ENCODE data around the gene ADCY4. TPM values are rescaled to one million over a fixed set of nuclear protein-coding genes. Genes with fewer than 3 reads are reported as not detected.

Gene ADCY4
- total and polyA plus RNA-seq, 2 donors (not counting 3 experiments of a cell fraction or from before 2014, with no cell fraction given) = 81.6 to 84.0 TPM

GRCh38 chr14:24351517-24351916, 16.6 kb upstream of the ADCY4 start:
- BruUV-seq (replicated peaks) = no TSS peak
- FAIRE-seq (no peak), DNase-seq (ENCODE audit: low read depth, low spot score) (peak; percentile 18)
- Histone ChIP-seq H3K9ac (replicated peaks; ENCODE audit: extremely low read depth, insufficient read depth, low read length) (no peak overlapping the region), H3K36me3 (ENCODE audit: control insufficient read depth in 2 of 2, extremely low read depth in 1 of 2, insufficient read depth in 2 of 2, low read length in 2 of 2) (no peaks in the 10 kb centered on the region), H4K20me1 (replicated peaks; ENCODE audit: control insufficient read depth, extremely low read depth, insufficient read depth, low read length) (no peaks in the 10 kb centered on the region), H3K4me3 (replicated peaks in 1 of 3; ENCODE audit: insufficient read depth in 1 of 3, low read depth in 1 of 3, low read length in 3 of 3) (no peak overlapping the region), H3K4me1 (ENCODE audit: control insufficient read depth, extremely low read depth, insufficient read depth, low read length) (no peaks in the 10 kb centered on the region), H3K27me3 (ENCODE audit: control insufficient read depth in 2 of 2, insufficient read depth in 2 of 2, low read length in 2 of 2) (peaks cover 30 to 35% of the 10 kb centered on the region in 2 experiments), H3K9me1 (replicated peaks; ENCODE audit: control insufficient read depth, extremely low read depth, insufficient read depth, low read length) (no peaks in the 10 kb centered on the region), H3K79me2 (ENCODE audit: control insufficient read depth, insufficient read depth, low read length) (no peaks in the 10 kb centered on the region), H3K9me3 (replicated peaks; ENCODE audit: control insufficient read depth, insufficient read depth, low read length) (no peaks in the 10 kb centered on the region), H3K27ac (ENCODE audit: insufficient read depth, low read depth, low read length) (no peak overlapping the region), H2AFZ (ENCODE audit: low read depth, low read length) (no peak overlapping the region), H3K4me2 (ENCODE audit: insufficient read depth, low read length) (no peak overlapping the region)
- ChIA-PET POLR2A (no interaction called here), CTCF (interaction anchor here (0.8 to 2.8 kb wide), 8 partner anchors 10 to 80 kb away, joined by 3 to 16 read pairs (median 7); partner anchors contain the start of gene CIDEB)
- TF ChIP-seq CTCF (IDR thresholded peaks at IDR 0.05; ENCODE audit: extremely low read depth in 1 of 2, insufficient read depth in 1 of 2, low read depth in 1 of 2, low read length in 2 of 2) (peak in 1 of 2 donors; percentile 5), POLR2A (IDR thresholded peaks at IDR 0.05; ENCODE audit: low read depth, low read length) (no peak), EZH2 (IDR thresholded peaks at IDR 0.05; ENCODE audit: borderline replicate concordance, low read depth, low read length, severe bottlenecking) (no peak), JUN (IDR thresholded peaks at IDR 0.05; ENCODE audit: borderline replicate concordance, insufficient read depth, insufficient read length, low read depth) (no peak), POLR2AphosphoS5 (IDR thresholded peaks at IDR 0.05; ENCODE audit: insufficient read depth, low read depth, low read length) (no peak), GATA2 (IDR thresholded peaks at IDR 0.05; ENCODE audit: insufficient read depth, insufficient read length, low read depth, low read length) (no peak), MYC (IDR thresholded peaks at IDR 0.05; ENCODE audit: low read depth, low read length) (no peak)
- TF ChIP-seq, protein P1, sequence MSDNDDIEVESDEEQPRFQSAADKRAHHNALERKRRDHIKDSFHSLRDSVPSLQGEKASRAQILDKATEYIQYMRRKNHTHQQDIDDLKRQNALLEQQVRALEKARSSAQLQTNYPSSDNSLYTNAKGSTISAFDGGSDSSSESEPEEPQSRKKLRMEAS (IDR thresholded peaks at IDR 0.05; ENCODE audit: insufficient read depth, insufficient read length) = no peak
- intact Hi-C loops (cut with micrococcal nuclease) = no loop called here
- dilution Hi-C loops (cut with MboI; ENCODE audit: extremely low pct_ligation_motif_present, low sequenced_read_pairs) = no loop called here
